GM19395 (cell line): ENCODE results near the gene TMEM161A.
A peak's percentile ranks its signal among the peaks of the same experiment; 100 is the strongest.
"Not testable (repeated sequence)": the region's sequence is repeated elsewhere in the genome, so short reads cannot be mapped to it uniquely, and the experiment has no call there.

ENCODE experiments used
- ATAC-seq: cut with Tn5 transposase; IDR thresholded peaks from one replicate; pipeline ENCODE4 v1.9.1; 2021; ENCODE audit warnings: mild to moderate bottlenecking, moderate library complexity; ENCODE audit not compliant: unreplicated experiment

TMEM161A gene

DNA sequence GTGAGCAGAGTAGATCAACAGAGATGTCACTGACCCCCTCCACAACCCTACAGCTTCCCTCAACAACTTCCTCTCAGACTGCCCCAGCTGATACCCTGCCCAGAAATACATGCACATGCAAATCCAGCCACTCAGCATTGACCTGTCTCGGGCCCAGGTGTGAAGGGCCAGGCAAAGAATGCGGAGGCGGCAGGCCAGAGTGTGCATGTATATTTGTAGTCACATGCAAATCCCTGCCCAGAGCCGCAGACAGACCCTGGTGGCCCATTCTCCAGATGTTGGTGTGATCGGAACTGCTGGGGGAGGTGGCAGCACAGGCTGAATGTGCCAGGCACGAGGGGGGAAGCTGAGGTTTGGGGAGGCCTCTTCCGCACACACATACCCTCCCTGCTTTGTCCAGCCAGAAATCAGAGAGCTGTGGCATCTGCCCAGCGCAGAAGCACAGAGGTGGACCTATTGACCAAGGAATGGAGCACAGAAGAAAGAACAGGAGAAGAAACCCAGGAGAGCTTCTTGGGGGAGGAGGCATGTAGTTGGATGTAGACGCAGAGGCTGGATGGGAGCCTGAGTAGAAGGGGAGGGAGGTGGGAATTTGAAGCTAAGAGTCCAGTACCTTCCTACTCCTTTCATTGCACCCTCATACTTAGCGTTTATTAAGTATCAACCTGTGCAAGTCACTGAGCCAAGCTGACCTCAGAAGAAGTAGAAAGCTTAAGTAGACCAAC is 17.4 kb upstream of the TMEM161A start:
- peak; percentile 68 for ATAC-seq

GRCh38 chr19:19154768-19155494 is 16.7 kb upstream of the TMEM161A start:
- ATAC-seq, result no peak

GRCh38 chr19:19152668-19153384 is 14.5 kb upstream of the TMEM161A start:
- no peak for ATAC-seq

GRCh38 chr19:19151418-19151817 is 13.1 kb upstream of the TMEM161A start:
- no peak for ATAC-seq

DNA sequence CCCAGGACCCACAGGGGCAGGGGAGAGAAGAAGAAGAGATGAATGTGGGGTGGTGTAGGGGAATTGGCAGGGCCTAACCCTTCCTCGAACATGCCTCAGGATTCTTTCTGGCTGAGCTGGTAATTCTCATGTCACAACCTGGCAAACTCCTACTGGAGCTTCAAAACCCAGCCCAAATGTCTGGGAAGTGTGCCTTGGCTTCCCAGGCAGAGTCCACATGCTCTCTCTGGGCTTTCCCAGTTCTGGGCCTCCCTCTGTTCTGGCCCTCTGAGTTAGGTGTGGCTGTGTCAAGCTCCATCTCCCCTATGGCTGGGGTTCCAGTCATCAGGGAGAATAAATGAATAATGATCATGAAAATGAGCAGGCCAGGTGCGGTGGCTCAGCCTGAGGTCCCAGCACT is 11.2 kb upstream of the TMEM161A start:
- no peak for ATAC-seq

DNA sequence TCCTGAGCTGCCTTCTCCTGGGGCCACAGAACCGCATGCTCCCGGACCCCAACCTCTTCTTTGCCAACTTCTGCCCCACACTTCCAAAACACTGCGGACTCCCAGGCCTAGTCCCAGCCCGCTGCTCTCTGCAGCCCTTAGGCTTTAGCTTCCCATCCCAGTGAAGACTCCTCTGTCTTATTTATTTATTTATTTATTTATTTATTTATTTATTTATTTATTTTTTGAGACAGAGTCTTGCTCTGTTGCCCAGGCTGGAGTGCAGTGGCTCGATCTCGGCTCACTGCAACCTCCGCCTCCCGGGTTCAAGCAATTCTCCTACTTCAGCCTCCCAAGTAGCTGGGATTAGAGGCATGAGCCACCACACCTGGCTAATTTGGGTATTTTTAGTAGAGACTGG is 10.2 kb upstream of the TMEM161A start:
- not testable (repeated sequence) for ATAC-seq

- ATAC-seq, result no peak
These were observed 9.1 kb upstream of the TMEM161A start for GRCh38 chr19:19147344-19147743.

GRCh38 chr19:19146865-19147264 is 8.6 kb upstream of the TMEM161A start:
- no peak for ATAC-seq

DNA sequence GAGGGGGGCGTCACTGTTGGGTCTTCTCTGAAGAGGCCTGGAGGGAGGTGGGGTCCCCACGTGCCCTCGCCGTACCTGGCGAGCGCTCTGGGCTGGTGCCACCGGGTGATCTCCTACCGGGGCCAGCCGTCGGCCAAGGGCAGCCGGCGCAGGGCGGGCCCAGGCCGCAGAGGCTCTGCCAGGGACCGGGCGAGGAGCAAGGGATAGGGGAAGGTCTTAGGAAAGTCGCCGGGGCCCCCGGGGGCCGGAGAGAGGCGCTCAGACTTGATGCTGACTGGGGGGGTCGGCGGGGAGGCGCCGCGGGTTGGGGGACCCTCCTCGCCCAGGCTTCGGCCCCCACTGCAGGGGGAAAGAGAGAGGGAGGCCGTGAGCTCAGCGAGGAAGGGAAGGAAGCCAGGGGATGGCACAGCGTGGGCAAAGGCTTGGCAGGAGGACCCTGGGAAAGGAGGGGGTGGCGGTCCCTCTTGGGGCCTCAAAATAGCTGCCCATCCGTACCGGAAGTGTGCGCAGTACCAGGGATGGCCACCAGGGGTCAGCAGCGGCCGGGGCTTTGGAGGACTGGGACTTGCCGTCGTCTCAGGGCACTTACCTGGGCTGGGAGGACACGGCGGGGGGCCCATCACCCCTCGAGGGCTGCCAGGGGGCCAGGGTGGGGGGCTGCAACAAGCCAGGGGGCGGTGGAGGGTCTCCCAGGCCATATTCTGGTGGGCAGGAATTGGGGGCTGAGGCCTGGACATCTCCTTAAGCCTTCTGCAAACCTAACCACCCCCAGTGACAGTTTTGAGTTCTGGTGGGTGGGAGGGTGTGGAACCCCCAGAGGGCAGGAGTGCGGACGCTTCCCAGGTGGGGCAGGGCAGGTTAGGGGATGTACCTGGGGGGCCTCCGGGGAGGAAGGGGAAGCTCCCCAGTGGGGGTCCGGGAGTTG is 7.7 kb upstream of the TMEM161A start:
- no peak for ATAC-seq

DNA sequence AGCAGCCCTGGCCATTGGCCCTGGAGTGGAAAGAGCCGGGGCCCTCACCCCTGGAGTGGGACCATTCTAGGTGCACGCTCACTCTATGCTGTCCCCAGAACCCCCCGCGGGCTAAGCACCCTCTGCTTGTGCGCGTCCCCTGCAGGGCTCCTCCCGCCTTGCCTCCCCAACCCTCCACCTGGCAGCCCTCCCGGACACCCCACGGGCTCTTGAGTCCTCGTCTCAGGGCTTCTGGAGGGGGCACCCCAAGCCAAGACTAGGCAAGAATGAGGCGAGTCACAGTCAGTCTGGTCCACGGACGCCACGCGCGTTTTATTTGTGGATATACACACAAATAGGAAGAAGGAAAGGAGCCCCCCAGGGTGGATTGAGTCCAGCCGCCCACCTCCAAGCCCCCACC is 7.0 kb upstream of the TMEM161A start:
- ATAC-seq, result no peak

GRCh38 chr19:19142347-19142746 is 4.1 kb upstream of the TMEM161A start:
- no peak for ATAC-seq

DNA sequence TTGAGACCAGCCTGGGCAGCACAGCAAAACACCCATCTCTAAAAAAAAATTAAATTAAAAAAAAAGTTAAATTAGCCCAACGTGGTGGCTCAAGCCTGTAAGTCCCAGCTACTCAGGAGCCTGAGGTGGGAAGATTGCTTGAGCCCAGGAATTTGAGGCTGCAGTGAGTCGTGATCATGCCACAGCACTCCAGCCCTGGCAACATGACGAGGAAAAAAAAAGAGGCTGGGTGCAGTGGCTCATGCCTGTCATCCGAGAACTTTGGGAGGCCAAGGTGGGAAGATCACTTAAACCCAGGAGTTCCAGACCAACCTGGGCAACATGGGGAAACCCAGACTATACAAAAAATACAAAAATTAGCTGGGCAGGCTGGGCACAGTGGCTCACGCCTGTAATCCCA is 2.2 kb upstream of the TMEM161A start:
- ATAC-seq, result no peak

DNA sequence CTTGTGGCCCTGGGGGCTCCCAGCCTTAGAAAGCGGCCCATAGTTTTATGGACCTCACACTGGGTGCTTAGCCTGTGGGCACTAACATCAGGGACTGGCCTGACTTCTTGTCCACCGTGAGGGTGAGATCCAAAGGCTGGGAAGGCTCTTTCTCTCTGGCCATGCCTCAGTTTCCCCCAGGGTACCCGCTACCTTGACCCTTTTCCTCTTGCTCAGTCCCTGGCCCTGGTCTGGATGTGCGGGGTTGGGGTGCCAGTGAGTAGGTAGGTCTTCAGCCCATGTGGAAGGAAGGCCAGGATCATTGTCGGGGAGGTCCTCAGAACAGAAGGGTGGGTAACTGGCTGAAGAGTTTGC is 1.6 kb upstream of the TMEM161A start:
- ATAC-seq, result no peak

DNA sequence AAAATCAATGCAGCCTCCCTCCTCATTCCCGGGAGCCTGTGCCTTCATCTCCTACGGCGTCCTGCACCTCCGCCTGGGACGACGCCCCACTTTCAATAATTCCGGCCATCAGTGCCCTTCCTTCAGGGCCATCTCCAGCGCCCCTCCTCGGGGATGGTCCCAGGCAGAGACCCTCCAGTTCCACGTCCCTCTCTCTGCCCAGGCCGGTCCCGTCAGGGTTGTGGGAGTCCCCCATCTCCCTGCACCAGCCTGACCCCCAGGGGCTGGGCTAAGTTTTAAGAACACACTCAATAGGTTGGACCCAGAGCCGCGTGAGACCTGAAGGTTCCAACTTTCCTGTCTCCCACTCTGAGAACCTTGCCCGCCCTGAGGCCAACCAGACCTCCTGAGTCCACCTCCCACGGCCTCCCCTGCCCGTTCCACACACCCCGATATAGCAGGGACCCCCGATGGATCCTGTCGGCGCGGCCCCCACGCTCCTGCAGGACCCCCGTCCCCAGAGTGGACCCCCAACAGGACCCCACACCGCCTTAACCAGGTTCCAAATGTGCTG is 646 bp downstream of the TMEM161A start:
- no peak for ATAC-seq

- ATAC-seq, result not testable (repeated sequence)
These were observed 2.6 kb downstream of the TMEM161A start for GRCh38 chr19:19135713-19136112.

- no peak for ATAC-seq
These were observed 3.6 kb downstream of the TMEM161A start for GRCh38 chr19:19134687-19135158.

DNA sequence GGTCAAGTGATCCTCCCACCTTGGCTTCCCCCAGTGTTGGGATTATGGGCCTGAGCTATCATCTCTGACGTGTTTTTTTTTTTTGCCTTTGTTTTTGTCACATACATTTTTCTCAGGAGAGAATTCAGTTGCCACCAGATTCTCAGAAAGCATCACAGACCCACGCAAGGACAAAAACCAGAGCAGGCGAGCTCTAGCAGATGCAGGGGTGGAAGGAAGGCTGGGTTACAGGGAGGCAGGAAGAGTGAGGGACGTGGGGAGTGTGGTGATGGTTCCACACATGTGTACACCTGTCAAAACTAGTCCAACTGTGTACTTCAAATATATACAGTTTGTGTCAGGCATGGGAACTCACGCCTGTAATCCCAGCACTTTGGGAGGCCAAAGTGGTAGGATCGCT is 4.3 kb downstream of the TMEM161A start:
- ATAC-seq, result no peak

GRCh38 chr19:19132912-19133311 is 5.4 kb downstream of the TMEM161A start:
- ATAC-seq, result no peak

DNA sequence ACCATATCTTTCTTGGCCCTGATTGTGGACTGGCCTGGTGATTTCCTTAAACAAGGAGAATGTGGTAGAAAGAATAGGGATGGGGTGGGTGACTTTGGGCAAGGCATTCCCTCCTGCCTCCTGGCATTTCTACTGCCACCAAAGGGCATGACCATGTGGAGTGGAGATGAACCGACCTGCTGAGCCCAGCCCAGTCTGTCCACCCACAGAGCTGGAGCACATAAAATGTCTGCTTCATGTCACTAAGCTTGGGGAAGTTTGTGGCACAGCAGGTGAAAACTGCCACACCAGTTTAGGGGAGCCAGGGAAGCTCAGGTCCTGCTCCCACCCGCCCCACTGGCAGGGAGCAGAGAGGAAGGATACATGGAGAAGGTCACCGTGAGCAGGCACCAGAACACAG is 6.3 kb downstream of the TMEM161A start:
- ATAC-seq, result no peak

- ATAC-seq, result no peak
These were observed 12.2 kb downstream of the TMEM161A start for GRCh38 chr19:19126102-19126501.
